PC-9 (cell line): Measurements from ENCODE around the gene VEZT. TPM values are rescaled to one million over a fixed set of nuclear protein-coding genes. Genes with fewer than 3 reads are reported as not detected.
"Not testable (repeated sequence)": the region's sequence is repeated elsewhere in the genome, so short reads cannot be mapped to it uniquely, and the experiment has no call there.

Source experiments
- BruUV-seq: library from RNA; stranded (reverse); fragments of 400-500 nt; replicated peaks from 2 replicates; lab custom pipeline; 2021; lab: Mats Ljungman, UMichigan
- CTCF ChIA-PET: fragments of 300-600 bp; sonication (Branson Sonifier 250); formaldehyde crosslinking; loops from one replicate; lab custom pipeline; 2022; ENCODE audit warnings: antibody characterized with exemption; lab: Charles Lee
- POLR2A ChIA-PET: fragments of 300-600 bp; sonication (Branson Sonifier 250); formaldehyde crosslinking; loops from one replicate; lab custom pipeline; 2022; ENCODE audit warnings: antibody characterized with exemption; ENCODE audit not compliant: unreplicated experiment; lab: Charles Lee
- DNase-seq, 2 experiments: peaks; one replicate each; pipeline versions ENCODE4 v3.0.0 to v3.0.0-alpha.2; 2015 to 2022; ENCODE audit warnings: mixed read lengths in 1 of 2
- H2AFZ ChIP-seq: fragments of 200-600 bp; sonication (generic); 2 replicates; pipeline ENCODE4 v1.8.1; 2017; ENCODE audit warnings: antibody characterized with exemption
- H3F3A ChIP-seq: fragments of 200-600 bp; sonication (generic); 2 replicates; pipeline ENCODE4 v1.8.1; 2017; ENCODE audit warnings: antibody characterized with exemption, mild to moderate bottlenecking, low read depth; ENCODE audit not compliant: insufficient read depth
- H3K27ac ChIP-seq: fragments of 200-600 bp; sonication (generic); 2 replicates; pipeline ENCODE4 v1.6.1; 2016; ENCODE audit warnings: mixed run types
- H3K27me3 ChIP-seq: fragments of 200-600 bp; sonication (generic); 2 replicates; pipeline ENCODE4 v1.6.1; 2016; ENCODE audit warnings: low read depth, mixed run types; ENCODE audit not compliant: insufficient read depth
- H3K36me3 ChIP-seq: fragments of 200-600 bp; sonication (generic); 2 replicates; pipeline ENCODE4 v1.6.1; 2016; ENCODE audit warnings: low read depth, mixed run types
- H3K4me1 ChIP-seq: fragments of 200-600 bp; sonication (generic); replicated peaks from 2 replicates; pipeline ENCODE4 v1.6.1; 2016; ENCODE audit warnings: mixed run types; ENCODE audit not compliant: insufficient read depth
- H3K4me2 ChIP-seq: fragments of 200-600 bp; sonication (generic); 2 replicates; pipeline ENCODE4 v1.6.1; 2017; ENCODE audit warnings: mixed run types
- H3K4me3 ChIP-seq: fragments of 200-600 bp; sonication (generic); 2 replicates; pipeline ENCODE4 v1.6.1; 2016; ENCODE audit warnings: mixed run types
- H3K79me2 ChIP-seq: fragments of 200-600 bp; sonication (generic); 2 replicates; pipeline ENCODE4 v1.6.1; 2017; ENCODE audit warnings: low read depth, mixed run types
- H3K9me2 ChIP-seq: fragments of 200-600 bp; sonication (generic); 2 replicates; pipeline ENCODE4 v1.8.1; 2017; ENCODE audit warnings: mild to moderate bottlenecking; ENCODE audit not compliant: insufficient read depth
- H3K9me3 ChIP-seq: fragments of 200-600 bp; sonication (generic); 2 replicates; pipeline ENCODE4 v1.8.1; 2016; ENCODE audit warnings: low read depth; ENCODE audit not compliant: insufficient read depth
- H4K20me1 ChIP-seq: fragments of 200-600 bp; sonication (generic); 2 replicates; pipeline ENCODE4 v1.8.1; 2017; ENCODE audit not compliant: insufficient read depth
- EZH2 ChIP-seq: fragments of 200-600 bp; sonication (generic); IDR thresholded peaks from 2 replicates; pipeline ENCODE4 v1.8.0; 2017; ENCODE audit warnings: antibody characterized with exemption, low read depth
- intact Hi-C: fragments of 100-400 bp; cut with micrococcal nuclease; formaldehyde crosslinking; loops from one replicate; pipeline ENCODE4 v1.10.0; 2022; ENCODE audit not compliant: unreplicated experiment
- total RNA-seq: library from RNA; stranded (reverse); gene quantifications from 2 replicates; pipeline ENCODE4 v1.2.3, GENCODE V29; 2021
- TF ChIP-seq, protein P1 (sequence below): fragments of 200-600 bp; sonication (generic); conservative IDR thresholded peaks from 2 replicates; pipeline ENCODE4 v1.6.1; 2017; ENCODE audit warnings: mixed run types, antibody characterized with exemption, mild to moderate bottlenecking, moderate library complexity

The VEZT gene
- total RNA-seq, 1 experiment from 2014 or later, result 46.8 TPM

DNA sequence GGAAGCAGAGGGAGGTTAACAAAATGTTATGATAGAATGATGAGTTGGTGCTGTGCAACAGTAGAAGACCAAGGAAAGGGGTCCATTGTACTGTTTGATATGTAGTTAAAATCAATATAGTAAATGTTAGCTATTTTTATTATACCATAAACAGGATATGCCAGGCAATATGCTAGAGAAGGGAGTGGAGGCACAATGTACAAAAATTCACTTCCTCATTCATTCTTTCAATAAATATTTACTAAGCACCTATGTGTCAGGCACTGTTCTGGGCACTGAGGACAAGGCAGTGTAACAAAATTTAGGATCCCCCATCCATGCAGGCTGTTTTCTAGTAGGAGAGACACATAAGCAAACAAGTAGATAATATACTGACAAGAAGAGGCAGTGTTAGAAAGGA lies 25.3 kb upstream of the VEZT start:
- Histone ChIP-seq H4K20me1 (no peaks in the 10 kb centered on the region), H3K9me3 (no peaks in the 10 kb centered on the region), H3F3A (no peaks in the 10 kb centered on the region), H3K4me1 (no peaks in the 10 kb centered on the region), H3K27me3 (no peaks in the 10 kb centered on the region), H3K9me2 (no peaks in the 10 kb centered on the region), H3K79me2 (peaks cover 51% of the 10 kb centered on the region), H3K36me3 (no peaks in the 10 kb centered on the region), H2AFZ (no peak overlapping the region), H3K4me2 (no peak overlapping the region), H3K4me3 (no peak overlapping the region), H3K27ac (no peak overlapping the region)
- no TSS peak for BruUV-seq
- ChIA-PET CTCF (no interaction called here), POLR2A (no interaction called here)
- intact Hi-C loops, result no loop called here
- TF ChIP-seq, protein P1, sequence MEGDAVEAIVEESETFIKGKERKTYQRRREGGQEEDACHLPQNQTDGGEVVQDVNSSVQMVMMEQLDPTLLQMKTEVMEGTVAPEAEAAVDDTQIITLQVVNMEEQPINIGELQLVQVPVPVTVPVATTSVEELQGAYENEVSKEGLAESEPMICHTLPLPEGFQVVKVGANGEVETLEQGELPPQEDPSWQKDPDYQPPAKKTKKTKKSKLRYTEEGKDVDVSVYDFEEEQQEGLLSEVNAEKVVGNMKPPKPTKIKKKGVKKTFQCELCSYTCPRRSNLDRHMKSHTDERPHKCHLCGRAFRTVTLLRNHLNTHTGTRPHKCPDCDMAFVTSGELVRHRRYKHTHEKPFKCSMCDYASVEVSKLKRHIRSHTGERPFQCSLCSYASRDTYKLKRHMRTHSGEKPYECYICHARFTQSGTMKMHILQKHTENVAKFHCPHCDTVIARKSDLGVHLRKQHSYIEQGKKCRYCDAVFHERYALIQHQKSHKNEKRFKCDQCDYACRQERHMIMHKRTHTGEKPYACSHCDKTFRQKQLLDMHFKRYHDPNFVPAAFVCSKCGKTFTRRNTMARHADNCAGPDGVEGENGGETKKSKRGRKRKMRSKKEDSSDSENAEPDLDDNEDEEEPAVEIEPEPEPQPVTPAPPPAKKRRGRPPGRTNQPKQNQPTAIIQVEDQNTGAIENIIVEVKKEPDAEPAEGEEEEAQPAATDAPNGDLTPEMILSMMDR, result no peak
- no peak for TF ChIP-seq EZH2
- no peak for DNase-seq

DNA sequence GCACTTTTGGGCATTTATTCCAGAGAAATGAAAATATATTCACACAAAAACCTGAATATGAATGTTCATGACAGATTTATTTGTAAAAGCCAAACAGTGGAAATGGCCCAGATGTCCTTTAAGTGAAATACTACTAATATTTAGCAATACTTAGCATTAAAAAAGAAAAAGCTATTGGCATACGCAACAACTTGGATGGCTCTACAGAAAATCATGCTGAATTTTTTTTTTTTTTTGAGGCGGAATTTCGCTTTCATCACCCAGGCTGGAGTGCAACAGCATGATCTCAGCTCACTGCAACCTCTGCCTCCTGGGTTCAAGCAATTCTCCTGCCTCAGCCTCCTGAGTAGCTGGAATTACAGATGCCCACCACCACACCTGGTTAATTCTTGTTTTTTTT lies 24.5 kb upstream of the VEZT start:
- DNase-seq, result no peak
- intact Hi-C loops, result no loop called here
- Histone ChIP-seq H4K20me1 (no peaks in the 10 kb centered on the region), H3K36me3 (no peaks in the 10 kb centered on the region), H3K79me2 (peaks cover 60% of the 10 kb centered on the region), H3K27ac (no peak overlapping the region), H3K4me2 (no peak overlapping the region), H3K9me2 (no peaks in the 10 kb centered on the region), H3F3A (no peaks in the 10 kb centered on the region), H3K4me1 (no peaks in the 10 kb centered on the region), H3K9me3 (no peaks in the 10 kb centered on the region), H3K27me3 (no peaks in the 10 kb centered on the region), H3K4me3 (no peak overlapping the region), H2AFZ (no peak overlapping the region)
- BruUV-seq, result no TSS peak
- ChIA-PET POLR2A (no interaction called here), CTCF (no interaction called here)
- TF ChIP-seq, protein P1, result no peak
- no peak for TF ChIP-seq EZH2

DNA sequence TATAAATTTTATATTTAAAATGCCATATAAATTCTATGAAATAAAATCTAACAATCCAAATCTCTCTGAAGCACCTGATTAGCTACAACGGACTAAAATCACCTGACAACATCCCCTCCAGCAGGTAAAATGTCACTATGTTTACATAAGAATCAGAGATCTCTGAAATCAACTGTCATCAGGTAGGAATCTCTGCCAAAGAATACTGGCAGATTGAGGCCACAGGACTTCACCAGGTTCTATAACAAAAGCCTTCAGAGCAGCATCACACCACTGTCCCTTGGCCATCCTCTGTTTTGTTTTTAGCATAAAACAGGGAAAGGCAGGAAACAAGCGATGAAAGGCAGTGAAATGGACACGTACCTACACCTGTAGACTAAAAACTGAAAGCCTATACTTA lies 22.5 kb upstream of the VEZT start:
- H3K4me1 ChIP-seq, result peaks cover 13% of the 10 kb centered on the region
- H3K27ac ChIP-seq, result no peak overlapping the region
- no peaks in the 10 kb centered on the region for H4K20me1 ChIP-seq
- DNase-seq, result no peak
- H3K79me2 ChIP-seq, result peaks cover 80% of the 10 kb centered on the region
- H3F3A ChIP-seq, result peaks cover 6% of the 10 kb centered on the region
- ChIA-PET POLR2A (no interaction called here), CTCF (no interaction called here)
- BruUV-seq, result no TSS peak
- TF ChIP-seq EZH2, result no peak
- TF ChIP-seq, protein P1, result no peak
- H3K27me3 ChIP-seq, result no peaks in the 10 kb centered on the region
- H3K36me3 ChIP-seq, result no peaks in the 10 kb centered on the region; the same call in 1 of the 2 replicates
- no peak overlapping the region for H2AFZ ChIP-seq
- H3K4me3 ChIP-seq, result no peak overlapping the region
- no peak overlapping the region for H3K4me2 ChIP-seq
- intact Hi-C loops, result no loop called here
- H3K9me2 ChIP-seq, result no peaks in the 10 kb centered on the region
- no peaks in the 10 kb centered on the region for H3K9me3 ChIP-seq

DNA sequence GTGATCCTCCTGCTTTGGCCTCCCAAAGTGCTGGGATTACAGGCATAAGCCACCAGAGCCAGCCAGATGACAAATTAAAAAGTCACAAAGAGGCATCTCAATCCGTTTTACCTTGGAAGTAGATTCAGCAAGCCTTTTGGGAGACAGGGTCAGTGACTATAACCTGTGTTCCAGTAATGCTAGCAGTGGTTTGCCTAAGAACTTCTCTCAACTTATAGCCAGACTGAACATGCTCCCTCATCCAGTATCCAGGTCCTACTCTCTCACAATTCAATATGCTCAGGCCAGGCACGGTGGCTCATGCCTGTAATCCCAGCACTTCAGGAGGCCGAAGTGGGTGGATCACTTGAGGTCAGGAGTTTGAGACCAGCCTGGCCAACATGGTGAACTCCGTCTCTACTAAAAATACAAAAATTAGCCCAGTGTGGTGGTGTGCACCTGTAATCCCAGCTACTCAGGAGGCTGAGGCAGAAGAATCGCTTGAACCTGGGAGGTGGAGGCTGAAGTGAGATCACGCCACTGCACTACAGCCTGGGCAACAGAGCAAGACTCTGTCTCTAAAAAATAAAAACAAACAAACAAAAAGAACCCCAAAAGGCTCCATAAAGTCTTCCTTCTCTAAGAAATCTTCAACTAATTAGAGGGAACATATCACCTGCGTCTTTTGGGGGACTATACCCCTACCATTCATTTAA lies 20.6 kb upstream of the VEZT start:
- POLR2A ChIA-PET, H3K9me2 ChIP-seq, H3K9me3 ChIP-seq, H3K27me3 ChIP-seq, H4K20me1 ChIP-seq, DNase-seq, H3K4me3 ChIP-seq, H2AFZ ChIP-seq, H3K27ac ChIP-seq, BruUV-seq, intact Hi-C loops, CTCF ChIA-PET, H3K4me2 ChIP-seq, H3K36me3 ChIP-seq: not testable (repeated sequence)
- Histone ChIP-seq H3F3A (peaks cover 25% of the 10 kb centered on the region), H3K4me1 (peaks cover 32% of the 10 kb centered on the region), H3K79me2 (peaks cover 84% of the 10 kb centered on the region)
